Measurements from ENCODE around the gene WT1. TPM values are rescaled to one million over a fixed set of nuclear protein-coding genes. Genes with fewer than 3 reads are reported as not detected.

WT1 gene
- total and polyA plus RNA-seq, 4 donors, result 0.07 to 0.92 (median 0.47) TPM

- H3K4me1 ChIP-seq (ENCODE audit: control insufficient read depth in 5 of 5, insufficient read depth in 5 of 5, low read length in 5 of 5), result peaks cover 0 to 20% (median 10%) of the 10 kb centered on the region in 5 donors
- no peak for ATAC-seq (ENCODE audit: insufficient read depth, low FRiP score)
Measured at GRCh38 chr11:32432565-32432964, 2.8 kb downstream of the WT1 start.

GRCh38 chr11:32430568-32431381, 4.6 kb downstream of the WT1 start:
- no peak overlapping the region for H3K27ac ChIP-seq (ENCODE audit: low read depth in 1 of 2, low read length in 1 of 2)
- peaks cover 30 to 92% (median 76%) of the 10 kb centered on the region in 3 donors for H3K27me3 ChIP-seq (ENCODE audit: control insufficient read depth in 3 of 3, insufficient read depth in 3 of 3, low read length in 2 of 3)
- no peak overlapping the region for H3K9ac ChIP-seq (ENCODE audit: insufficient read depth in 1 of 2, low read length in 2 of 2)
- peaks cover 0 to 15% (median 0%) of the 10 kb centered on the region in 4 donors for H3K9me3 ChIP-seq (ENCODE audit: control insufficient read depth in 4 of 4, insufficient read depth in 3 of 4, low read length in 3 of 4)
- 15 to 19% methylated on average over 59 of the region's 59 CpGs for WGBS, 2 donors
- peak in 1 of 3 donors; percentile 16 for DNase-seq
- H3K4me3 ChIP-seq, result no peak overlapping the region
- H3K4me1 ChIP-seq (ENCODE audit: control insufficient read depth in 5 of 5, insufficient read depth in 5 of 5, low read length in 5 of 5), result peaks cover 0 to 16% (median 15%) of the 10 kb centered on the region in 5 donors
- no peak for ATAC-seq (ENCODE audit: insufficient read depth, low FRiP score)
- no peaks in the 10 kb centered on the region for H3K36me3 ChIP-seq (ENCODE audit: control insufficient read depth in 4 of 4, insufficient read depth in 4 of 4, low read length in 4 of 4)
- TF ChIP-seq CTCF (IDR thresholded peaks at IDR 0.05; ENCODE audit: control extremely low read depth, extremely low read depth), result no peak

More at GRCh38 chr11:32432565-32432964, 2.8 kb downstream of the WT1 start:
- Histone ChIP-seq H3K36me3 (ENCODE audit: control insufficient read depth in 4 of 4, insufficient read depth in 4 of 4, low read length in 4 of 4) (no peaks in the 10 kb centered on the region), H3K27me3 (ENCODE audit: control insufficient read depth in 3 of 3, insufficient read depth in 3 of 3, low read length in 2 of 3) (peaks cover 44 to 92% (median 81%) of the 10 kb centered on the region in 3 donors), H3K9me3 (ENCODE audit: control insufficient read depth in 4 of 4, insufficient read depth in 3 of 4, low read length in 3 of 4) (peaks cover 0 to 17% (median 0%) of the 10 kb centered on the region in 4 donors), H3K9ac (ENCODE audit: insufficient read depth in 1 of 2, low read length in 2 of 2) (no peak overlapping the region), H3K4me3 (no peak overlapping the region), H3K27ac (ENCODE audit: low read depth in 1 of 2, low read length in 1 of 2) (no peak overlapping the region)
- TF ChIP-seq CTCF (IDR thresholded peaks at IDR 0.05; ENCODE audit: control extremely low read depth, extremely low read depth), result no peak
- 22 to 35% methylated on average over 8 of the region's 8 CpGs for WGBS, 2 donors
- no peak for DNase-seq

- Histone ChIP-seq H3K27ac (ENCODE audit: low read depth in 1 of 2, low read length in 1 of 2) (no peak overlapping the region), H3K9ac (ENCODE audit: insufficient read depth in 1 of 2, low read length in 2 of 2) (no peak overlapping the region), H3K9me3 (ENCODE audit: control insufficient read depth in 4 of 4, insufficient read depth in 3 of 4, low read length in 3 of 4) (peaks cover 0 to 15% (median 0%) of the 10 kb centered on the region in 4 donors), H3K27me3 (ENCODE audit: control insufficient read depth in 3 of 3, insufficient read depth in 3 of 3, low read length in 2 of 3) (peaks cover 21 to 100% (median 84%) of the 10 kb centered on the region in 3 donors), H3K4me1 (ENCODE audit: control insufficient read depth in 5 of 5, insufficient read depth in 5 of 5, low read length in 5 of 5) (peaks cover 0 to 12% (median 12%) of the 10 kb centered on the region in 5 donors), H3K4me3 (no peak overlapping the region), H3K36me3 (ENCODE audit: control insufficient read depth in 4 of 4, insufficient read depth in 4 of 4, low read length in 4 of 4) (no peaks in the 10 kb centered on the region)
- DNase-seq (no peak), ATAC-seq (ENCODE audit: insufficient read depth, low FRiP score) (no peak)
- TF ChIP-seq CTCF (IDR thresholded peaks at IDR 0.05; ENCODE audit: control extremely low read depth, extremely low read depth), result no peak
- WGBS, 2 donors, result 41 to 51% methylated on average over 5 of the region's 5 CpGs
Measured at GRCh38 chr11:32429477-32429876, 5.9 kb downstream of the WT1 start.
